ENCODE data around the gene RSU1. TPM values are rescaled to one million over a fixed set of nuclear protein-coding genes. Genes with fewer than 3 reads are reported as not detected.

RSU1 gene
- total and polyA plus RNA-seq, 10 of the 15 experiments (the other 5 are each of a cell fraction or from before 2014, with no cell fraction given): 49.2 to 139 (median 81.3) TPM

- TF ChIP-seq ZSCAN29 (IDR thresholded peaks at IDR 0.05): no peak
These were observed 68.5 kb downstream of the RSU1 start (continued) for GRCh38 chr10:16748749-16749148.

- Histone ChIP-seq H3K4me3 (no peak overlapping the region), H3K27me3 (replicated peaks in 1 of 2; ENCODE audit: control insufficient read depth in 2 of 2, insufficient read depth in 2 of 2, low read length in 1 of 2) (no peaks in the 10 kb centered on the region), H2AFZ (ENCODE audit: control insufficient read depth, low read depth, low read length) (no peak overlapping the region), H3K9me3 (replicated peaks; ENCODE audit: control insufficient read depth, insufficient read depth, low read length) (no peaks in the 10 kb centered on the region), H3K27ac (ENCODE audit: control insufficient read depth, insufficient read depth) (no peak overlapping the region), H4K20me1 (ENCODE audit: control insufficient read depth, insufficient read depth) (no peaks in the 10 kb centered on the region), H3K9ac (ENCODE audit: control insufficient read depth, insufficient read depth, low read length) (no peak overlapping the region), H3K4me2 (ENCODE audit: control insufficient read depth, insufficient read depth) (no peak overlapping the region), H3K4me1 (ENCODE audit: control insufficient read depth, insufficient read depth, low read length) (no peaks in the 10 kb centered on the region), H3K36me3 (ENCODE audit: control insufficient read depth in 2 of 2, insufficient read depth in 2 of 2, low read length in 1 of 2) (peaks cover 2 to 7% of the 10 kb centered on the region in 2 experiments; a peak in 2 of 4 replicates), H3K79me2 (ENCODE audit: control insufficient read depth, insufficient read depth, low read length) (no peaks in the 10 kb centered on the region)
- ChIA-PET POLR2A (no interaction called here), CTCF (no interaction called here), SMC1A (ENCODE audit: uncharacterized antibody, unreplicated experiment) (no interaction called here), RAD21 (ENCODE audit: unreplicated experiment) (no interaction called here)
- intact Hi-C loops (cut with micrococcal nuclease; ENCODE audit: unreplicated experiment): no loop called here
- BruUV-seq (replicated peaks): no TSS peak
- TF ChIP-seq PAX5 (IDR thresholded peaks at IDR 0.05; ENCODE audit: borderline replicate concordance, low read depth, low read length): no peak
- TF ChIP-seq SREBF1 (IDR thresholded peaks at IDR 0.05; ENCODE audit: low read length): no peak
- no peak for TF ChIP-seq HSF1 (IDR thresholded peaks at IDR 0.05; ENCODE audit: low read depth, low read length)
- FAIRE-seq: no peak
- ATAC-seq: no peak
- in situ Hi-C loops (cut with MboI): no loop called here
- 100% methylated on average over 6 of the region's 6 CpGs for WGBS (ENCODE audit: insufficient coverage, insufficient replicate concordance, low lambda C conversion rate, missing lambda C conversion rate)
- DNase-seq (ENCODE audit: low read depth, low spot score): no peak
These were observed 70.4 kb downstream of the RSU1 start for GRCh38 chr10:16746856-16747255.

GRCh38 chr10:16745061-16745460 lies 72.2 kb downstream of the RSU1 start:
- no peak for FAIRE-seq
- no peak for ATAC-seq
- no peak for DNase-seq (ENCODE audit: low read depth, low spot score)
- no peak overlapping the region for H3K4me3 ChIP-seq
- RAD21 ChIA-PET (ENCODE audit: unreplicated experiment): no interaction called here
- SMC1A ChIA-PET (ENCODE audit: uncharacterized antibody, unreplicated experiment): no interaction called here
- no peak overlapping the region for H3K9ac ChIP-seq (ENCODE audit: control insufficient read depth, insufficient read depth, low read length)
- no peak overlapping the region for H3K4me2 ChIP-seq (ENCODE audit: control insufficient read depth, insufficient read depth)
- 95% methylated on average over 6 of the region's 6 CpGs for WGBS (ENCODE audit: insufficient coverage, insufficient replicate concordance, low lambda C conversion rate, missing lambda C conversion rate)
- POLR2A ChIA-PET: no interaction called here
- H3K27ac ChIP-seq (ENCODE audit: control insufficient read depth, insufficient read depth): no peak overlapping the region
- H2AFZ ChIP-seq (ENCODE audit: control insufficient read depth, low read depth, low read length): no peak overlapping the region
- CTCF ChIA-PET: no interaction called here
- intact Hi-C loops (cut with micrococcal nuclease; ENCODE audit: unreplicated experiment): no loop called here
- in situ Hi-C loops (cut with MboI): no loop called here
- H4K20me1 ChIP-seq (ENCODE audit: control insufficient read depth, insufficient read depth): no peaks in the 10 kb centered on the region
- H3K79me2 ChIP-seq (ENCODE audit: control insufficient read depth, insufficient read depth, low read length): no peaks in the 10 kb centered on the region
- BruUV-seq (replicated peaks): no TSS peak
- H3K27me3 ChIP-seq (replicated peaks in 1 of 2; ENCODE audit: control insufficient read depth in 2 of 2, insufficient read depth in 2 of 2, low read length in 1 of 2): no peaks in the 10 kb centered on the region
- H3K36me3 ChIP-seq (ENCODE audit: control insufficient read depth in 2 of 2, insufficient read depth in 2 of 2, low read length in 1 of 2): no peaks in the 10 kb centered on the region; a peak in 1 of 4 replicates
- H3K9me3 ChIP-seq (replicated peaks; ENCODE audit: control insufficient read depth, insufficient read depth, low read length): no peaks in the 10 kb centered on the region
- no peaks in the 10 kb centered on the region for H3K4me1 ChIP-seq (ENCODE audit: control insufficient read depth, insufficient read depth, low read length)
- TF ChIP-seq STAT1 (conservative IDR thresholded peaks at IDR 0.05): no peak
- TF ChIP-seq TARDBP (IDR thresholded peaks at IDR 0.05; ENCODE audit: borderline replicate concordance): no peak
- no peak for TF ChIP-seq ELK1 (IDR thresholded peaks at IDR 0.05; ENCODE audit: low read depth, low read length)
- no peak for TF ChIP-seq SPI1 (IDR thresholded peaks at IDR 0.05; ENCODE audit: borderline replicate concordance, insufficient read depth, low read depth, low read length)
- TF ChIP-seq ETV6 (conservative IDR thresholded peaks at IDR 0.05 in 1 of 2, IDR thresholded peaks at IDR 0.05 in 1 of 2; ENCODE audit: borderline replicate concordance in 1 of 2, low read depth in 1 of 2): no peak
- TF ChIP-seq MAX (IDR thresholded peaks at IDR 0.05; ENCODE audit: low read depth, low read length): no peak
- TF ChIP-seq PAX5 (IDR thresholded peaks at IDR 0.05; ENCODE audit: borderline replicate concordance, low read depth, low read length): no peak
- TF ChIP-seq SREBF1 (IDR thresholded peaks at IDR 0.05; ENCODE audit: low read length): no peak
- no peak for TF ChIP-seq POLR2A (IDR thresholded peaks at IDR 0.05; ENCODE audit: low read depth, low read length)
- TF ChIP-seq RFX5 (IDR thresholded peaks at IDR 0.05; ENCODE audit: low read depth, low read length): no peak
